HUES48 (cell line): Measurements from ENCODE around the gene PAQR5.
"Not testable (repeated sequence)": the region's sequence is repeated elsewhere in the genome, so short reads cannot be mapped to it uniquely, and the experiment has no call there.

Experiments used
- H3K27ac ChIP-seq: one replicate; pipeline ENCODE4 v1.7.0; 2013; ENCODE audit warnings: low read depth, low read length, inconsistent platforms
- H3K27me3 ChIP-seq: 2 replicates; pipeline ENCODE4 v1.6.1; 2013; ENCODE audit warnings: mild to moderate bottlenecking, low read length; ENCODE audit not compliant: control insufficient read depth, insufficient read depth
- H3K36me3 ChIP-seq: 2 replicates; pipeline ENCODE4 v1.6.1; 2013; ENCODE audit warnings: low read length; ENCODE audit not compliant: control insufficient read depth, insufficient read depth
- H3K4me1 ChIP-seq: 2 replicates; pipeline ENCODE4 v1.6.1; 2013; ENCODE audit warnings: mild to moderate bottlenecking, low read length; ENCODE audit not compliant: control insufficient read depth, insufficient read depth
- H3K4me3 ChIP-seq: 2 replicates; pipeline ENCODE4 v1.5.1; 2013; ENCODE audit warnings: mild to moderate bottlenecking, low read depth, low read length
- H3K9ac ChIP-seq: 2 replicates; pipeline ENCODE4 v1.6.1; 2013; ENCODE audit warnings: mild to moderate bottlenecking, low read depth, low read length, moderate library complexity
- H3K9me3 ChIP-seq: 2 replicates; pipeline ENCODE4 v1.6.1; 2013; ENCODE audit warnings: low read length; ENCODE audit not compliant: control insufficient read depth, insufficient read depth

PAQR5 gene

DNA sequence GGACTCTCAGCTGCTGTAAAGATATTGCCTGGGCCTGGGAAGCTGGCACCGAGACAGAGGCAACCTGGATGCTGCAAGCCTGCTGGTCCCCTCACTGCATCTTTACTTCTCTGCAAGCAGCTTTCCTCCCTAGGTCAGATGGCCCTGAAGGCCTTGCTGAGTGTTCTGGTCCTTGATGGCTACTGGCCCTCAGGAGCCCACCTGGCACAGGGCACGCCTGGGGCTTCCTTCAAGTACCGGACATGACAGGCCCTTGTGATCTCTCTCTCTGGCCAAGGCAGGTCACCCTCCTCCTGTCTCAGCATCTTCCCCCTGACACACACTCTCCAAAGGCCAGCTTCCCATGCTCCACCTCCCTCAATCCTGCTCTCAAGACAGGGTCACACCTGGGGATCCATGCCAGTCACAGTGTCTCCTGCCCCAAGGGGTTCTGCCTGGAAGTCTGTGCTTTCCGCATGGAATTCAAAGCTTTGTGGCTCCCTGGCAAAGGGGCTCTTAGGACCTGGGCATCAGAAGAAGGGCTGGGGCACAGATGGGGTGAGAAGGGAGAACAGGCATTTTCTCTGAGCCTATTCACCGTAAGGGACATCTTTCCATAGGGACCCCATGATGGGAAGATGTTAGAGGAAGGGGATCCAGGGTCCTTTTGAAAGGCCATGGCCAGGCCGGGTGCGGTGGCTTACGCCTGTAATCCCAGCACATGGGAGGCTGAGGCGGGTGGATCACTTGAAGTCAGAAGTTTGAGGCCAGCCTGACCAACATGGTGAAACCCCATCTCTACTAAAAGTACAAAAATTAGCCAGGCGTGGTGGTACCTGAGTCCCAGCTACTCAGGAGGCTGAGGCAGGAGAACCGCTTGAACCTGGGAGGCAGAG is 4.7 kb upstream of the PAQR5 start:
- H3K27ac ChIP-seq: no peak overlapping the region
- no peak overlapping the region for H3K4me3 ChIP-seq
- H3K9me3 ChIP-seq: no peaks in the 10 kb centered on the region
- H3K4me1 ChIP-seq: peaks cover 5% of the 10 kb centered on the region
- H3K9ac ChIP-seq: no peak overlapping the region
- H3K36me3 ChIP-seq: no peaks in the 10 kb centered on the region
- peaks cover 24% of the 10 kb centered on the region for H3K27me3 ChIP-seq

- H3K4me3 ChIP-seq: no peak overlapping the region
- H3K36me3 ChIP-seq: no peaks in the 10 kb centered on the region
These were observed 2.1 kb upstream of the PAQR5 start for GRCh38 chr15:69296606-69297005.

GRCh38 chr15:69297642-69298353 is 914 bp upstream of the PAQR5 start:
- Histone ChIP-seq H3K9me3 (no peaks in the 10 kb centered on the region), H3K27me3 (peaks cover 39% of the 10 kb centered on the region), H3K4me1 (peaks cover 14% of the 10 kb centered on the region), H3K4me3 (peak overlapping the region; percentile 70; the same call in 1 of the 2 replicates), H3K9ac (no peak overlapping the region), H3K27ac (no peak overlapping the region), H3K36me3 (no peaks in the 10 kb centered on the region)

More at GRCh38 chr15:69296606-69297005, 2.1 kb upstream of the PAQR5 start:
- Histone ChIP-seq H3K27me3 (peaks cover 39% of the 10 kb centered on the region), H3K4me1 (peaks cover 14% of the 10 kb centered on the region), H3K27ac (no peak overlapping the region), H3K9ac (no peak overlapping the region), H3K9me3 (no peaks in the 10 kb centered on the region)

DNA sequence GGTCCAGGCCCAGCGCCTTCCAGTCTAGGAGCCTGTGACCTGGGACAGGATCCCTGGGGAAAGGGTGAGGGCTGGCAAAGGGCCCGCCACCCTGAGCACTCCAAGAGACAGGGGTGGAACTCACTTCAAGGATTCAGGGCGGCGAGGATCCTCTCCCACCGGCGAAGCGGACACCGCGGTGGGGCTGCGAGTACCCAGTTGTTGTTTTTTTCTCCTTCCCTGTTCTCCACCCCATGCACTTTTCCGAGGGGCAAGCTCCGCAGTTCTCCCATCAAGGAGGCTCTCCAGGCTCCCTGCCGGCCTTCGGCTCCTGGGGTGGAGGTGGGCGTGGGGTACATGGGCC is 387 bp upstream of the PAQR5 start:
- no peaks in the 10 kb centered on the region for H3K36me3 ChIP-seq
- no peaks in the 10 kb centered on the region for H3K9me3 ChIP-seq
- H3K27me3 ChIP-seq: peaks cover 39% of the 10 kb centered on the region
- H3K4me1 ChIP-seq: peaks cover 14% of the 10 kb centered on the region
- H3K4me3 ChIP-seq: peak overlapping the region; percentile 70
- no peak overlapping the region for H3K9ac ChIP-seq
- no peak overlapping the region for H3K27ac ChIP-seq

GRCh38 chr15:69299451-69299886 is 757 bp downstream of the PAQR5 start:
- no peaks in the 10 kb centered on the region for H3K9me3 ChIP-seq
- no peak overlapping the region for H3K27ac ChIP-seq
- H3K4me1 ChIP-seq: peaks cover 14% of the 10 kb centered on the region
- peak overlapping the region; percentile 70 for H3K4me3 ChIP-seq
- no peak overlapping the region for H3K9ac ChIP-seq
- peaks cover 39% of the 10 kb centered on the region for H3K27me3 ChIP-seq
- H3K36me3 ChIP-seq: no peaks in the 10 kb centered on the region

GRCh38 chr15:69299943-69300588 is 1.4 kb downstream of the PAQR5 start:
- Histone ChIP-seq H3K4me1 (peaks cover 14% of the 10 kb centered on the region), H3K27me3 (peaks cover 39% of the 10 kb centered on the region), H3K36me3 (no peaks in the 10 kb centered on the region), H3K4me3 (peak overlapping the region; percentile 70), H3K27ac (no peak overlapping the region), H3K9me3 (no peaks in the 10 kb centered on the region), H3K9ac (no peak overlapping the region)

DNA sequence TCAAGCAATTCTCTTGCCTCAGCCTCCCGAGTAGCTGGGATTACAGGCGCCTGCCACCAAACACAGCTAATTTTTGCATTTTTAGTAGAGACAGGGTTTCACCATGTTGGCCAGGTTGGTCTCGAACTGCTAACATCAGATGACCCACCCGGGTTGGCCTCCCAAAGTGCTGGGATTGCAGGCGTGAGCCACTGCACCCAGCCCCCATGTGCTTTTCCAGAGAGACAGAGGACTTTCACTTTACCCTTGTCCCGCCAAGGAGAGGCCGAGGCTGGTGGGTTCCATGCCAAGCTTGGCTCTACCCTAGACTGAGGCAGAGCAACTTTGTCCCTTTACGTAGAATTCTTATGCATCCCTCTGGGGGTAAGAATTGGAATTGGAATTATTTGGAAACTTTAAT is 2.4 kb downstream of the PAQR5 start:
- not testable (repeated sequence) for H3K27ac ChIP-seq, H3K9me3 ChIP-seq, H3K9ac ChIP-seq, H3K36me3 ChIP-seq, H3K4me3 ChIP-seq
- Histone ChIP-seq H3K4me1 (peaks cover 18% of the 10 kb centered on the region), H3K27me3 (peaks cover 39% of the 10 kb centered on the region)

GRCh38 chr15:69302087-69302486 is 3.4 kb downstream of the PAQR5 start:
- Histone ChIP-seq H3K27me3 (peaks cover 34% of the 10 kb centered on the region), H3K4me1 (peaks cover 18% of the 10 kb centered on the region)
- H3K36me3 ChIP-seq, H3K4me3 ChIP-seq, H3K9me3 ChIP-seq, H3K27ac ChIP-seq, H3K9ac ChIP-seq: not testable (repeated sequence)

DNA sequence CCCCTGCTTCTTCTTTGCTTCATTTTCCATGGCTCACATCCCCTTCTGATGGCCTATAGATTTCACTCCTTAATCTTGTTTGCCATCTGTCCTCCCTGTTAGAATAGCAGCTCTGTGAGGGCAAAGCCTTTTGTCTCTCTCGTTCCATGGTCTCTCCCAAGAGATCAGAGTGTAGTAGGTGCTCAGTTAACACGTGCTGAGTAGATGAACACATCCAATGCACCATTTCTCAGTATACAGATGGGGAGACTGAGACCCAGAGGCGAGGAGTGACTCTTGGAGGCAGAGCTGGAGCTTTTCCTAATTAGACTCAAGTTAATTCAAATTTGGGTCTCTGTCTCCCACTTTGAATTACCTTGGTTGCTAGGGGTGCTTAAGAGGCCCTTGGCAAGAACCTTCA is 4.2 kb downstream of the PAQR5 start:
- H3K27ac ChIP-seq: no peak overlapping the region
- no peak overlapping the region for H3K9ac ChIP-seq
- H3K9me3 ChIP-seq: no peaks in the 10 kb centered on the region
- peaks cover 18% of the 10 kb centered on the region for H3K4me1 ChIP-seq
- peaks cover 25% of the 10 kb centered on the region for H3K27me3 ChIP-seq
- no peak overlapping the region for H3K4me3 ChIP-seq
- no peaks in the 10 kb centered on the region for H3K36me3 ChIP-seq

- Histone ChIP-seq H3K4me3 (no peak overlapping the region), H3K4me1 (peaks cover 13% of the 10 kb centered on the region; the same call in 1 of the 2 replicates), H3K27me3 (peaks cover 19% of the 10 kb centered on the region), H3K27ac (no peak overlapping the region), H3K9ac (no peak overlapping the region), H3K9me3 (no peaks in the 10 kb centered on the region), H3K36me3 (no peaks in the 10 kb centered on the region)
These were observed 4.8 kb downstream of the PAQR5 start for GRCh38 chr15:69303337-69304181.
